ENCODE measurements around the gene PLXNA4. TPM values are rescaled to one million over a fixed set of nuclear protein-coding genes. Genes with fewer than 3 reads are reported as not detected.

Gene PLXNA4
- total RNA-seq, 1 donor from 2014 or later = 16.2 TPM

DNA sequence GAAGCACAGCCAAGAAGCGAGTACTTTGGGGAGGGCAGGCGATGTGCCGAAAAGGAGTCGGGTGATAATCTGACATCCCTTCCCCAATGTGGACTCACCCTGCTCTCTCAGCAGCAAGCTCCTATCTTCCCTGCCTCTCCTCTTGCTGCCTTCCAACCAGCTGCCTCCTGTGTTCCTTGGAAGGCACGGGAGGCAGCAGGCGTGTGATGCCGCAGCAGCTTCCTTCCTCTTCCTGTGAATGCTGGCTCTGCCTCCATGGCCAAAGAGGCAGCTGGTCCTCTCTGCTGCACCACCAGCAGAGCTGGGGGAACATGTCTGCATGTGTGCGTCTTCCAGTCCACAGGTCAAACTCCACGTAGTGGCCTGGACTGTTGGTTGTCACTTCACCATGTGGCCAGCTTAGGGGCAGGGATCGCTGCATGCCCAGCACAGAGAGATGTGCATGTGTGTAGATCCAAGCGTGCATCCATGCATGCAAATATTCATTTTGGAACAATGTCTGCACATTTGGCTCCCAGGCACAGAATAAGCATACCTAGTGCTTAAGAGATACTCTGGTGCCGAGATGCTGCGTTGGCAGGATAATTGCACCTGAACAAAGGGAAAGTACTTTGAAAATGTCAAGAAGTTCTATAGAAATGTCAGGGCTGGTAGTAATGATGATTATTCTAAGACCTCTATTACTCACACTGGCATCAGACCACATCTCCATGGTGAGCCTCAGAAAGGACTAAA is 499.8 kb downstream of the PLXNA4 start:
- no peaks in the 10 kb centered on the region for H3K36me3 Mint-ChIP-seq (ENCODE audit: unreplicated experiment)
- no peak overlapping the region for H3K4me3 Mint-ChIP-seq (ENCODE audit: unreplicated experiment)
- TF ChIP-seq, protein P1, sequence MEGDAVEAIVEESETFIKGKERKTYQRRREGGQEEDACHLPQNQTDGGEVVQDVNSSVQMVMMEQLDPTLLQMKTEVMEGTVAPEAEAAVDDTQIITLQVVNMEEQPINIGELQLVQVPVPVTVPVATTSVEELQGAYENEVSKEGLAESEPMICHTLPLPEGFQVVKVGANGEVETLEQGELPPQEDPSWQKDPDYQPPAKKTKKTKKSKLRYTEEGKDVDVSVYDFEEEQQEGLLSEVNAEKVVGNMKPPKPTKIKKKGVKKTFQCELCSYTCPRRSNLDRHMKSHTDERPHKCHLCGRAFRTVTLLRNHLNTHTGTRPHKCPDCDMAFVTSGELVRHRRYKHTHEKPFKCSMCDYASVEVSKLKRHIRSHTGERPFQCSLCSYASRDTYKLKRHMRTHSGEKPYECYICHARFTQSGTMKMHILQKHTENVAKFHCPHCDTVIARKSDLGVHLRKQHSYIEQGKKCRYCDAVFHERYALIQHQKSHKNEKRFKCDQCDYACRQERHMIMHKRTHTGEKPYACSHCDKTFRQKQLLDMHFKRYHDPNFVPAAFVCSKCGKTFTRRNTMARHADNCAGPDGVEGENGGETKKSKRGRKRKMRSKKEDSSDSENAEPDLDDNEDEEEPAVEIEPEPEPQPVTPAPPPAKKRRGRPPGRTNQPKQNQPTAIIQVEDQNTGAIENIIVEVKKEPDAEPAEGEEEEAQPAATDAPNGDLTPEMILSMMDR (IDR thresholded peaks at IDR 0.05; ENCODE audit: partially characterized antibody, unreplicated experiment) = no peak
- DNase-seq = no peak
- H3K9me3 Mint-ChIP-seq (ENCODE audit: unreplicated experiment) = peaks cover 7% of the 10 kb centered on the region
- peaks cover 16% of the 10 kb centered on the region for H3K27me3 Mint-ChIP-seq (ENCODE audit: unreplicated experiment)
- H3K27ac Mint-ChIP-seq (ENCODE audit: unreplicated experiment) = no peak overlapping the region
- H3K4me1 Mint-ChIP-seq (ENCODE audit: low read depth, unreplicated experiment) = peaks cover 17% of the 10 kb centered on the region

DNA sequence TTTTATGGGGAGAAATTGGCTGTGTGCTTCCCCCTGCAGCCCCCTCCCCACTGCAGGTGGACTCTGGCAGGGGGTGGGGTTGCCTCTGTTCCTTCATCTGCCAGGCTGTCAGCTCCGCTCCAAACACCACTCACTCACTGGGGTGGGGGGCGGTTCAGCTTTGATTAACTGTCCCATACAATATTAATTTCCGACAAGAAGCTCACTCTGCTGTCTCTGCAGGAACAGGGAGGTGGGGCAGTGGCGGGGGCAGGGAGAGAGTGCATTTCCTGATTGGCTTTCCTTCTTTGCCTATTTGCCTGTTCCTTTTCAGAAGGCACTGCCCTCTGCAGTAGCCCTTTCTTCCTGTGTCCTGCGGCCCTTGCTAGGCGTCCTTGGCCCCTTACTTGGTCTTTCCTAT is 500.8 kb downstream of the PLXNA4 start:
- no peak for DNase-seq
- peaks cover 17% of the 10 kb centered on the region for H3K4me1 Mint-ChIP-seq (ENCODE audit: low read depth, unreplicated experiment)
- peak overlapping the region; percentile 28 for H3K27ac Mint-ChIP-seq (ENCODE audit: unreplicated experiment)
- H3K27me3 Mint-ChIP-seq (ENCODE audit: unreplicated experiment) = peaks cover 16% of the 10 kb centered on the region
- H3K4me3 Mint-ChIP-seq (ENCODE audit: unreplicated experiment) = no peak overlapping the region
- TF ChIP-seq, protein P1 (IDR thresholded peaks at IDR 0.05; ENCODE audit: partially characterized antibody, unreplicated experiment) = no peak
- no peaks in the 10 kb centered on the region for H3K36me3 Mint-ChIP-seq (ENCODE audit: unreplicated experiment)
- peaks cover 7% of the 10 kb centered on the region for H3K9me3 Mint-ChIP-seq (ENCODE audit: unreplicated experiment)

DNA sequence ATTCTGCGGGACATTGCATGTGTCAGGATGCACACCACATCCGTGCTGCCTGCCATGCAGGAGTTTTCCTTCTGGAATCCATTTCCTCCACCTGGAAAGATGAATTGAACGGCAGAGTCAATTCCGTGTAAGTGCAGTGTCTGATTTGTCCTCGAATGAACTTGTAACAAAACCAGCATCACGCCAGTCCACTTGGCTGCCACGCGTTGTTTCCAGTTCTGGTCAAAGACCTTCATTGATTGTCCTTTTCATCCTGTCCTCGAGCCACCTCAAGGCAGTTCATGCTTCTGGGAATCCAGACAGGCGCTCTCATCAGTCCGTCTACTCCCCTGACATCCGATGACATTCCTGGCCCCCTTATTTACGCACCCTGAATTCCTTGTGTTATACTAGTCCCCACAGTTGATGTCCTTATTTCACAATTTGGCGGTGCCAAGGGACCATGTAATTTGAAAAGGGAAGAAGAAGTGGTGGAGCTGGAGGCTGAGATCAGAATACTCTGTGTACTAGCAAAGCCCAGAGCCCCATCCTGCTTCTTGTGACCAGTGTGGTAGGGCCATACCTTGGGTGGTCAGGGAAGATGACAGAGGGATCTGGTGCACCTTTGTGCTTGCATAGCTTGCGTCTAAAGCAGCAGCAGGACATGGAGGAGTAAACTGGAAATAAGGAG is 502.2 kb downstream of the PLXNA4 start:
- TF ChIP-seq, protein P1 (IDR thresholded peaks at IDR 0.05; ENCODE audit: partially characterized antibody, unreplicated experiment) = no peak
- H3K27me3 Mint-ChIP-seq (ENCODE audit: unreplicated experiment) = peaks cover 16% of the 10 kb centered on the region
- H3K9me3 Mint-ChIP-seq (ENCODE audit: unreplicated experiment) = peaks cover 6% of the 10 kb centered on the region
- no peak overlapping the region for H3K4me3 Mint-ChIP-seq (ENCODE audit: unreplicated experiment)
- peaks cover 19% of the 10 kb centered on the region for H3K4me1 Mint-ChIP-seq (ENCODE audit: low read depth, unreplicated experiment)
- H3K27ac Mint-ChIP-seq (ENCODE audit: unreplicated experiment) = no peak overlapping the region
- no peaks in the 10 kb centered on the region for H3K36me3 Mint-ChIP-seq (ENCODE audit: unreplicated experiment)
- no peak for DNase-seq
